Liver (tissue), 9 donors: Measurements from ENCODE around the gene HCFC1. TPM values are rescaled to one million over a fixed set of nuclear protein-coding genes. Genes with fewer than 3 reads are reported as not detected.

Experiments
- DNase-seq: peaks from one replicate; pipeline ENCODE4 v3.0.0-alpha.2; 2017; ENCODE audit warnings: low spot score
- H3K27ac ChIP-seq, 2 donors: one replicate each; pipeline ENCODE4 v1.7.0; 2013; ENCODE audit warnings: inconsistent platforms in 2 of 2, low read length in 2 of 2, control low read depth in 1 of 2, low read depth in 1 of 2, mild to moderate bottlenecking in 1 of 2
- H3K27me3 ChIP-seq, 4 donors: one replicate each; pipeline versions ENCODE4 v1.6.1 to v1.7.0; 2013; ENCODE audit warnings: low read length in 3 of 4, inconsistent platforms in 1 of 4, mild to moderate bottlenecking in 1 of 4, moderate library complexity in 1 of 4; ENCODE audit not compliant: control insufficient read depth in 4 of 4, insufficient read depth in 4 of 4
- H3K36me3 ChIP-seq, 4 donors: one replicate each; pipeline versions ENCODE4 v1.6.1 to v1.7.0; 2013; ENCODE audit warnings: low read length in 3 of 4, mild to moderate bottlenecking in 3 of 4, low read depth in 1 of 4, moderate library complexity in 1 of 4; ENCODE audit not compliant: control insufficient read depth in 4 of 4, insufficient read depth in 3 of 4
- H3K4me1 ChIP-seq, 4 donors: one replicate each; pipeline versions ENCODE4 v1.6.1 to v1.7.0; 2013; ENCODE audit warnings: low read length in 3 of 4, mild to moderate bottlenecking in 3 of 4, moderate library complexity in 1 of 4; ENCODE audit not compliant: control insufficient read depth in 4 of 4, insufficient read depth in 4 of 4
- H3K4me3 ChIP-seq, 3 donors: one replicate each; pipeline versions ENCODE4 v1.6.1 to v1.7.0; 2013; ENCODE audit warnings: low read length in 3 of 3, control low read depth in 1 of 3, low read depth in 1 of 3, mild to moderate bottlenecking in 1 of 3
- H3K9ac ChIP-seq, 2 donors: one replicate each; pipeline ENCODE4 v1.7.0; 2013; ENCODE audit warnings: low read length in 2 of 2, mild to moderate bottlenecking in 2 of 2, moderate library complexity in 2 of 2, control low read depth in 1 of 2, low read depth in 1 of 2
- H3K9me3 ChIP-seq, 4 donors: one replicate each; pipeline versions ENCODE4 v1.6.1 to v1.7.0; 2013; ENCODE audit warnings: low read length in 3 of 4; ENCODE audit not compliant: control insufficient read depth in 4 of 4
- CTCF ChIP-seq: fragments of 150-350 bp; IDR thresholded peaks from 2 replicates; pipeline ENCODE4 v1.5.1; 2017; ENCODE audit warnings: improper control_type of control experiment, low read depth, low read length; ENCODE audit not compliant: missing input control
- FOXA1 ChIP-seq: IDR thresholded peaks from 2 replicates; pipeline ENCODE4 v1.6.1; 2016; ENCODE audit warnings: antibody characterized with exemption
- FOXA2 ChIP-seq: IDR thresholded peaks from 2 replicates; pipeline ENCODE4 v1.6.1; 2016; ENCODE audit warnings: antibody characterized with exemption
- HNF4G ChIP-seq: IDR thresholded peaks from 2 replicates; pipeline ENCODE4 v1.6.1; 2016; ENCODE audit warnings: antibody characterized with exemption
- MAX ChIP-seq: IDR thresholded peaks from 2 replicates; pipeline ENCODE4 v1.6.1; 2016; ENCODE audit warnings: antibody characterized with exemption
- NR2F2 ChIP-seq: IDR thresholded peaks from 2 replicates; pipeline ENCODE4 v1.6.1; 2016; ENCODE audit warnings: antibody characterized with exemption
- RAD21 ChIP-seq, 2 donors: IDR thresholded peaks; 2 replicates each; pipeline ENCODE4 v1.6.1; 2016; ENCODE audit warnings: antibody characterized with exemption in 2 of 2, mild to moderate bottlenecking in 2 of 2
- REST ChIP-seq: IDR thresholded peaks from 2 replicates; pipeline ENCODE4 v1.6.1; 2016; ENCODE audit warnings: antibody characterized with exemption, mild to moderate bottlenecking
- WGBS: extraction: QIAGEN DNeasy Blood & Tissue Kit; methylation state at CpG from one replicate; pipeline ENCODE4 v1.1.7; 2013; 5-methylcytosine and 5-hydroxymethylcytosine counted together
- polyA plus RNA-seq, 2 donors: library from polyadenylated mRNA; stranded (reverse) in 1 of 2; unstranded in 1 of 2; fragments of 200-250 nt in 1 of 2; fragments of >200 nt in 1 of 2; fragmentation: Nextera tagmentation in 1 of 2; extraction: Ambion mirVana in 1 of 2; gene quantifications; one replicate each; pipeline versions ENCODE4 v1.2.1 to v1.2.3, GENCODE V29; 2013 to 2015
- total RNA-seq, 2 donors: library from RNA; depleted of rRNA; stranded (reverse); fragments of >200 nt; gene quantifications; one replicate each; pipeline ENCODE4 v1.2.3, GENCODE V29; 2014
- TF ChIP-seq, protein P1 (sequence below): IDR thresholded peaks from 2 replicates; pipeline ENCODE4 v1.6.1; 2016; ENCODE audit warnings: antibody characterized with exemption
- donor health status: healthy.
- donor health status: healthy.
- donor health status: healthy.
- donor health status: healthy.
- donor health status: healthy.

Gene HCFC1
- total and polyA plus RNA-seq, 4 donors: 7.9 to 26.9 (median 13.9) TPM

- no peaks in the 10 kb centered on the region for H3K36me3 ChIP-seq
- no peak overlapping the region for H3K4me3 ChIP-seq
- 48% methylated on average over 25 of the region's 25 CpGs for WGBS
- no peaks in the 10 kb centered on the region for H3K27me3 ChIP-seq
- peaks cover 7 to 25% (median 15%) of the 10 kb centered on the region in 4 donors for H3K4me1 ChIP-seq
- H3K27ac ChIP-seq: no peak overlapping the region
- TF ChIP-seq FOXA2 (no peak), NR2F2 (no peak), CTCF (peak; percentile 45), RAD21 (IDR thresholded peaks at IDR 0.05) (peak; percentile 20 to 66)
- H3K9me3 ChIP-seq: no peaks in the 10 kb centered on the region
- DNase-seq: no peak
- H3K9ac ChIP-seq: no peak overlapping the region
Observed at GRCh38 chrX:153922932-153923857, 48.4 kb downstream of the HCFC1 start.

GRCh38 chrX:153921511-153922446 lies 49.8 kb downstream of the HCFC1 start:
- Histone ChIP-seq H3K9me3 (no peaks in the 10 kb centered on the region), H3K4me1 (peaks cover 3 to 15% (median 7%) of the 10 kb centered on the region in 4 donors), H3K27me3 (no peaks in the 10 kb centered on the region), H3K9ac (no peak overlapping the region), H3K27ac (no peak overlapping the region), H3K36me3 (no peaks in the 10 kb centered on the region), H3K4me3 (no peak overlapping the region)
- 62% methylated on average over 40 of the region's 40 CpGs for WGBS
- no peak for DNase-seq
- TF ChIP-seq MAX (no peak), HNF4G (no peak), NR2F2 (peak; percentile 57), FOXA1 (no peak), FOXA2 (no peak), RAD21 (IDR thresholded peaks at IDR 0.05) (no peak), REST (no peak)
- TF ChIP-seq, protein P1, sequence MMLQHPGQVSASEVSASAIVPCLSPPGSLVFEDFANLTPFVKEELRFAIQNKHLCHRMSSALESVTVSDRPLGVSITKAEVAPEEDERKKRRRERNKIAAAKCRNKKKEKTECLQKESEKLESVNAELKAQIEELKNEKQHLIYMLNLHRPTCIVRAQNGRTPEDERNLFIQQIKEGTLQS: no peak
